GM19240 (cell line): ENCODE measurements around the gene SOCS1.

Experiments
- DNase-seq: peaks from one replicate; pipeline ENCODE4 v3.0.0; 2011; ENCODE audit warnings: low spot score; ENCODE audit not compliant: insufficient read length

The SOCS1 gene

GRCh38 chr16:11249233-11250061 lies 6.6 kb downstream of the SOCS1 start:
- DNase-seq = no peak

- DNase-seq = no peak
Observed at GRCh38 chr16:11248133-11248532, 7.9 kb downstream of the SOCS1 start.

- no peak for DNase-seq
Observed at GRCh38 chr16:11245988-11246387, 10.0 kb downstream of the SOCS1 start.

- no peak for DNase-seq
Observed at GRCh38 chr16:11245222-11245737, 10.7 kb downstream of the SOCS1 start.

- no peak for DNase-seq
Observed at GRCh38 chr16:11242658-11243057, 13.3 kb downstream of the SOCS1 start.

GRCh38 chr16:11241480-11242204 lies 14.4 kb downstream of the SOCS1 start:
- DNase-seq = no peak

- DNase-seq = no peak
Observed at GRCh38 chr16:11240636-11241473, 15.1 kb downstream of the SOCS1 start.

GRCh38 chr16:11239644-11240632 lies 16.1 kb downstream of the SOCS1 start:
- no peak for DNase-seq

- DNase-seq = no peak
Observed at GRCh38 chr16:11238272-11239202, 17.5 kb downstream of the SOCS1 start.

GRCh38 chr16:11236461-11237254 lies 19.3 kb downstream of the SOCS1 start:
- DNase-seq = no peak

GRCh38 chr16:11235703-11235991 lies 20.4 kb downstream of the SOCS1 start:
- no peak for DNase-seq

- no peak for DNase-seq
Observed at GRCh38 chr16:11234884-11235702, 20.9 kb downstream of the SOCS1 start.

GRCh38 chr16:11233727-11234376 lies 22.2 kb downstream of the SOCS1 start:
- no peak for DNase-seq

- DNase-seq = no peak
Observed at GRCh38 chr16:11232852-11233726, 22.9 kb downstream of the SOCS1 start.

GRCh38 chr16:11232302-11232851 lies 23.6 kb downstream of the SOCS1 start:
- DNase-seq = no peak

GRCh38 chr16:11231367-11231970 lies 24.5 kb downstream of the SOCS1 start:
- DNase-seq = no peak
